K562 (cell line): ENCODE results near the gene LMAN2. TPM values are rescaled to one million over a fixed set of nuclear protein-coding genes. Genes with fewer than 3 reads are reported as not detected.

Experiments used
- ATAC-seq: fragments of 200-7000 bp; cut with Tn5 transposase; 3 replicates; pipeline ENCODE4 v1.9.1; 2020; ENCODE audit warnings: moderate library complexity
- BruUV-seq: library from RNA; stranded (reverse); fragments of 400-500 nt; replicated peaks from 2 replicates; lab custom pipeline; 2021; lab: Mats Ljungman, UMichigan
- CTCF ChIA-PET: fragments of 300-600 bp; formaldehyde crosslinking; extraction: SDS; loops from one replicate; lab custom pipeline; 2021; ENCODE audit warnings: low intra/inter-chr PET ratio; lab: Yijun Ruan, JAX
- POLR2A ChIA-PET: fragments of 300-600, 350-650 bp; sonication (Branson Sonifier 250); formaldehyde crosslinking; extraction: SDS; loops from one replicate; lab custom pipeline; 2021; ENCODE audit warnings: antibody characterized with exemption, inconsistent platforms; lab: Yijun Ruan, JAX
- DNase-seq, 4 experiments: peaks; one replicate each; pipeline versions ENCODE4 v3.0.0 to v3.0.0-alpha.2; 2011 to 2018; ENCODE audit warnings: low spot score in 3 of 4, mixed read lengths in 3 of 4; ENCODE audit errors: extremely low read depth in 1 of 4
- FAIRE-seq: peaks from 2 replicates; lab custom pipeline; 2011; peaks lifted over from hg19 to GRCh38; lab: Jason Lieb, UNC
- H2AFZ ChIP-seq: 2 replicates; pipeline ENCODE4 v1.6.0; 2011; ENCODE audit warnings: low read depth, low read length, control low read depth, inconsistent platforms
- H3K27ac ChIP-seq: fragments of 200-600 bp; 3 replicates; pipeline ENCODE4 v1.8.0; 2011; ENCODE audit warnings: low read depth, mild to moderate bottlenecking, control low read depth, inconsistent platforms, low read length, moderate library complexity, mixed read lengths; ENCODE audit errors: extremely low read depth
- H3K27me3 ChIP-seq, 2 experiments: fragments of 300-600 bp in 1 of 2; 2 replicates in 1 of 2; 3 replicates in 1 of 2; pipeline versions ENCODE4 v1.6.0 to v1.8.0; 2011; ENCODE audit warnings: inconsistent platforms in 2 of 2, low read length in 2 of 2, mild to moderate bottlenecking in 1 of 2, mixed read lengths in 1 of 2, moderate library complexity in 1 of 2; ENCODE audit not compliant: control insufficient read depth in 2 of 2, insufficient read depth in 2 of 2
- H3K36me3 ChIP-seq: fragments of 300-600 bp; 3 replicates; pipeline ENCODE4 v1.8.0; 2011; ENCODE audit warnings: mild to moderate bottlenecking, low read length, inconsistent platforms; ENCODE audit not compliant: control insufficient read depth, insufficient read depth
- H3K4me1 ChIP-seq, 2 experiments: fragments of 200-600 bp in 1 of 2; replicated peaks in 1 of 2; 2 replicates in 1 of 2; 3 replicates in 1 of 2; pipeline versions ENCODE4 v1.5.1 to v1.8.0; 2011; ENCODE audit warnings: inconsistent platforms in 2 of 2, low read length in 2 of 2, mild to moderate bottlenecking in 1 of 2, mixed read lengths in 1 of 2, moderate library complexity in 1 of 2; ENCODE audit not compliant: control insufficient read depth in 2 of 2, insufficient read depth in 2 of 2
- H3K4me2 ChIP-seq: 2 replicates; pipeline ENCODE4 v1.6.1; 2011; ENCODE audit warnings: low read length, control low read depth, inconsistent platforms, mixed read lengths; ENCODE audit not compliant: insufficient read depth
- H3K4me3 ChIP-seq: fragments of 200-600 bp; sonication (generic), shearing (Covaris generic); 2 replicates; pipeline ENCODE4 v1.5.1; 2016; ENCODE audit warnings: control low read depth, inconsistent platforms
- H3K79me2 ChIP-seq: fragments of 200-600 bp; 3 replicates; pipeline ENCODE4 v1.8.0; 2011; ENCODE audit warnings: low read length, inconsistent platforms; ENCODE audit not compliant: control insufficient read depth, insufficient read depth
- H3K9ac ChIP-seq, 2 experiments: 2 replicates each; pipeline versions ENCODE4 v1.6.0 to v1.6.1; 2011; ENCODE audit warnings: low read depth in 2 of 2, low read length in 2 of 2, control low read depth in 1 of 2, inconsistent platforms in 1 of 2, mild to moderate bottlenecking in 1 of 2, mixed read lengths in 1 of 2; ENCODE audit not compliant: insufficient read depth in 1 of 2
- H3K9me1 ChIP-seq: one replicate; pipeline ENCODE4 v1.6.0; 2011; ENCODE audit warnings: inconsistent platforms, mild to moderate bottlenecking, low read length, moderate library complexity; ENCODE audit not compliant: control insufficient read depth, insufficient read depth
- H3K9me3 ChIP-seq: replicated peaks from 2 replicates; pipeline ENCODE4 v1.5.1; 2011; ENCODE audit warnings: low read depth, low read length, inconsistent platforms; ENCODE audit not compliant: control insufficient read depth, insufficient read depth
- H4K20me1 ChIP-seq: replicated peaks from 2 replicates; pipeline ENCODE4 v1.6.1; 2011; ENCODE audit warnings: low read length, inconsistent platforms, mixed read lengths; ENCODE audit not compliant: control insufficient read depth, insufficient read depth
- ARID1B ChIP-seq: fragments of 450-650 bp; IDR thresholded peaks from 2 replicates; pipeline ENCODE4 v1.6.1; 2016; ENCODE audit warnings: antibody characterized with exemption, mild to moderate bottlenecking, inconsistent platforms
- CBFA2T2 ChIP-seq: fragments of 450-650 bp; conservative IDR thresholded peaks from 2 replicates; pipeline ENCODE4 v1.6.1; 2017; ENCODE audit warnings: mild to moderate bottlenecking
- POLR2G ChIP-seq: fragments of 200-400 bp; formaldehyde crosslinking; IDR thresholded peaks from 2 replicates; pipeline ENCODE4 v1.6.1; 2017; ENCODE audit warnings: low read depth, mild to moderate bottlenecking, antibody characterized with exemption, low read length, moderate library complexity
- RBM22 ChIP-seq: fragments of 200-400 bp; formaldehyde crosslinking; IDR thresholded peaks from 2 replicates; pipeline ENCODE4 v1.6.1; 2018; ENCODE audit warnings: low read length, low read depth; ENCODE audit not compliant: poor library complexity, severe bottlenecking
- RBM39 ChIP-seq: fragments of 200-400 bp; formaldehyde crosslinking; optimal IDR thresholded peaks from 2 replicates; pipeline ENCODE3; 2018; ENCODE audit warnings: low read depth, low read length
- ZNF140 ChIP-seq: fragments of 250-450 bp; sonication (Bioruptor Pico); IDR thresholded peaks from 2 replicates; pipeline ENCODE4 v1.8.0; 2021; ENCODE audit warnings: moderate library complexity, mild to moderate bottlenecking, inconsistent platforms
- ZNF175 ChIP-seq: fragments of 200-800 bp; sonication (Bioruptor generic); IDR thresholded peaks from 2 replicates; pipeline ENCODE4 v1.6.1; 2016; ENCODE audit warnings: low read depth, mild to moderate bottlenecking, missing genetic modification characterization, missing compliant biosample characterization
- WGBS: fragments of 100-300 bp; shearing (Covaris generic); methylation state at CpG from one replicate; pipeline ENCODE4 v1.1.6; 2016; ENCODE audit warnings: low coverage, mixed read lengths; ENCODE audit not compliant: insufficient coverage; ENCODE audit errors: missing lambda C conversion rate; 5-methylcytosine and 5-hydroxymethylcytosine counted together
- in situ Hi-C: fragments of 300-500 bp; cut with MboI; formaldehyde crosslinking; loops from 4 replicates; pipeline ENCODE4 v1.15.0; 2018; ENCODE audit warnings: inconsistent platforms, mixed read lengths
- intact Hi-C: fragments of 100-400 bp; cut with micrococcal nuclease; formaldehyde crosslinking; loops from 2 replicates; pipeline ENCODE4 v1.14.2; 2022
- polyA plus RNA-seq, 8 experiments: library from polyadenylated mRNA; depleted of rRNA in 4 of 8; stranded (reverse) in 5 of 8; unstranded in 3 of 8; fragments of >200 nt; fragmentation: Nextera tagmentation in 2 of 8; fragmentation: Illumina TruSeq in 1 of 8; extraction: Ambion mirVana in 2 of 8; extraction: Trizol in 1 of 8; gene quantifications; 2 replicates each; pipeline versions ENCODE4 v1.2.1 to v1.2.3, GENCODE V29; 2011 to 2014; ENCODE audit warnings: inconsistent platforms in 1 of 8, missing spikeins in 1 of 8
- total RNA-seq, 7 experiments: library from RNA; depleted of rRNA in 6 of 7; stranded (reverse); fragments of >200 nt in 6 of 7; fragmentation: Illumina TruSeq in 2 of 7; extraction: Trizol in 2 of 7; gene quantifications; 2 replicates each; pipeline versions ENCODE4 v1.2.1 to v1.2.3, GENCODE V29; 2011 to 2021; ENCODE audit warnings: low replicate concordance in 1 of 7
- TF ChIP-seq, protein P1 (sequence below): sonication (generic); formaldehyde crosslinking; IDR thresholded peaks from 2 replicates; pipeline ENCODE4 v1.8.0; 2023; ENCODE audit warnings: mild to moderate bottlenecking, missing genetic modification reagents

LMAN2 gene
- total and polyA plus RNA-seq, 9 of the 15 experiments (the other 6 are each of a cell fraction or from before 2014, with no cell fraction given): 2.7 to 254 (median 136) TPM

DNA sequence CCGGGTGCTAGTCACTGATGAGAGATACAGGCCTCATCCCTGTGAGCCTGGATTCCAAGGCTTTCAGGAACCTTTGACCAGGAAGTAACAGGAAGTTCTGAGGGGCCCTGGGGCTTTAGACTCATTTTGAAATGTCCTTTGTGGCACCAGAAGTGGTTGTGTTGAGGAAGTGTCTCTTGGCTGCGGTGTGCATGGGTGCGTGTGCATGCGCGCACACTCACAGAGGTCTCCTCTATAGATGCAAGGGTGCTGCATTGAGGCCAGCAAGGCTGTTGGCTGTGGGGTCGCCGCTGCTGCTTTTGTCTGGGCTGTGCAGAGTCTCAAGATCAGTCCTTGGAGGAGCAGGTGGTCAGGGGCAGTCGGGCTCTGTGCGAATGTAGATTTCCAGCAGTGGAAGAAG, 55.5 kb downstream of the LMAN2 start:
- WGBS: 93% methylated on average over 9 of the region's 9 CpGs

DNA sequence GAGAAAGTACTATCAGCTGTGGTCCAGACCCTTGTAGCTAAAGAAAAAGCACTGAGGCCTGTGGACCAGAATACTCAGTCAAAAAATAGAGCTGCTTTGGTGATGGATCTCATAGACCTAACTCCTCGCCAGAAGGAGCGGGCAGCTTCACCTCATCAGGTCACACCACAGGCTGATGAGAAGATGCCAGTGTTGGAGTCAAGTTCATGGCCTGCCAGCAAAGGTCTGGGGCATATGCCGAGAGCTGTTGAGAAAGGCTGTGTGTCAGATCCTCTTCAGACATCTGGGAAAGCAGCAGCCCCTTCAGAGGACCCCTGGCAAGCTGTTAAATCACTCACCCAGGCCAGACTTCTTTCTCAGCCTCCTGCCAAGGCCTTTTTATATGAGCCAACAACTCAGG, 56.8 kb downstream of the LMAN2 start:
- DNase-seq: no peak
- Histone ChIP-seq H2AFZ (no peak overlapping the region), H3K27ac (no peak overlapping the region), H3K27me3 (no peaks in the 10 kb centered on the region), H4K20me1 (no peaks in the 10 kb centered on the region), H3K36me3 (peaks cover 73% of the 10 kb centered on the region; the same call in 2 of the 3 replicates), H3K4me1 (peaks cover 0 to 1% of the 10 kb centered on the region in 2 experiments; a peak in 3 of 5 replicates), H3K9ac (peak overlapping the region in 1 of 2 experiments; percentile 46; a peak in 1 of 4 replicates), H3K9me3 (no peaks in the 10 kb centered on the region), H3K4me2 (no peak overlapping the region), H3K4me3 (no peak overlapping the region), H3K79me2 (no peaks in the 10 kb centered on the region), H3K9me1 (no peaks in the 10 kb centered on the region)
- intact Hi-C loops: no loop called here
- no peak for ATAC-seq
- in situ Hi-C loops: no loop called here
- CTCF ChIA-PET: no interaction called here
- POLR2A ChIA-PET: interaction anchor here (0.7 to 1.1 kb wide), 3 partner anchors 10 to 24 kb away, joined by 3 read pairs; no protein-coding TSS in a partner anchor
- TF ChIP-seq ZNF140 (CRISPR knock-in tag) (no peak), ZNF175 (CRISPR knock-in tag) (no peak), RBM39 (no peak)
- WGBS: 94% methylated on average over 3 of the region's 3 CpGs
- no peak for FAIRE-seq
- no TSS peak for BruUV-seq

More for the DNA sequence above, 55.5 kb downstream of the LMAN2 start:
- ChIA-PET POLR2A (interaction anchor here (0.6 to 1.8 kb wide), 3 partner anchors 8 to 112 kb away, joined by 3 to 6 read pairs (median 6); no protein-coding TSS in a partner anchor), CTCF (no interaction called here)
- peaks cover 0 to 9% of the 10 kb centered on the region in 2 experiments; a peak in 4 of 5 replicates for H3K4me1 ChIP-seq
- H3K9me1 ChIP-seq: no peaks in the 10 kb centered on the region
- no peaks in the 10 kb centered on the region for H3K9me3 ChIP-seq
- H3K36me3 ChIP-seq: peaks cover 77% of the 10 kb centered on the region; the same call in 2 of the 3 replicates
- no peak overlapping the region for H3K4me3 ChIP-seq
- H3K9ac ChIP-seq: no peak overlapping the region
- H3K27ac ChIP-seq: no peak overlapping the region
- 0 out of 2 replicates have a peak, but pooled peaks cover 3% of the 10 kb centered on the region for H4K20me1 ChIP-seq
- no peak for DNase-seq
- H3K27me3 ChIP-seq: no peaks in the 10 kb centered on the region
- in situ Hi-C loops (no loop called here), intact Hi-C loops (no loop called here)
- peak; percentile 51; the same call in 1 of the 2 replicates for TF ChIP-seq POLR2G
- TF ChIP-seq CBFA2T2: no peak
- peak; percentile 72 for TF ChIP-seq RBM22
- TF ChIP-seq, protein P1, sequence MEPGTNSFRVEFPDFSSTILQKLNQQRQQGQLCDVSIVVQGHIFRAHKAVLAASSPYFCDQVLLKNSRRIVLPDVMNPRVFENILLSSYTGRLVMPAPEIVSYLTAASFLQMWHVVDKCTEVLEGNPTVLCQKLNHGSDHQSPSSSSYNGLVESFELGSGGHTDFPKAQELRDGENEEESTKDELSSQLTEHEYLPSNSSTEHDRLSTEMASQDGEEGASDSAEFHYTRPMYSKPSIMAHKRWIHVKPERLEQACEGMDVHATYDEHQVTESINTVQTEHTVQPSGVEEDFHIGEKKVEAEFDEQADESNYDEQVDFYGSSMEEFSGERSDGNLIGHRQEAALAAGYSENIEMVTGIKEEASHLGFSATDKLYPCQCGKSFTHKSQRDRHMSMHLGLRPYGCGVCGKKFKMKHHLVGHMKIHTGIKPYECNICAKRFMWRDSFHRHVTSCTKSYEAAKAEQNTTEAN (CRISPR knock-in tag): no peak
- TF ChIP-seq ARID1B: no peak
- TF ChIP-seq, all 486 proteins: peak for 2
- Histone ChIP-seq H3K4me2 (no peak overlapping the region), H3K79me2 (no peaks in the 10 kb centered on the region), H2AFZ (no peak overlapping the region)
- FAIRE-seq: no peak
- no peak for ATAC-seq
- no TSS peak for BruUV-seq
